ENCODE measurements around the gene SURF4.
"Not testable (repeated sequence)": the region's sequence is repeated elsewhere in the genome, so short reads cannot be mapped to it uniquely, and the experiment has no call there.

SURF4 gene

DNA sequence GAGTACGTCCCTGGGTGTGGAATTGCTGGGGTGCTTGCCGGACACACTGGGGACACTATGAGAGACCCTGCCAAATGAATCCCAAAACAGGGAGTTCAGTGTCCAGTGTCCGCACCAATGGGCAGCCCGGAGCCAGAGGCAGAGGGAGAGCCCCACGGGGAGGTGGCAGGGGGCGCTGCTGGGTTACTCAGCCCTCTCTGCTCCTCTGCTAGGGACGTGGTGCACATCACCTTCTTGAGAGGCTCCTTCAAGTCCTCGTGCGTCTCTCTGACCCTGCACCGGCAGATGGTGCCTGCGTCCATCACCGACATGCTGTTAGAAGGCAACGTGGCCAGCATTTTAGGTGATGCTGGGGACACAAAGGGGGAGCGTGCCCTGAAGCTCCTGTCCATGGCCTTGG, 21.1 kb upstream of the SURF4 start:
- peak; percentile 70 for DNase-seq

DNA sequence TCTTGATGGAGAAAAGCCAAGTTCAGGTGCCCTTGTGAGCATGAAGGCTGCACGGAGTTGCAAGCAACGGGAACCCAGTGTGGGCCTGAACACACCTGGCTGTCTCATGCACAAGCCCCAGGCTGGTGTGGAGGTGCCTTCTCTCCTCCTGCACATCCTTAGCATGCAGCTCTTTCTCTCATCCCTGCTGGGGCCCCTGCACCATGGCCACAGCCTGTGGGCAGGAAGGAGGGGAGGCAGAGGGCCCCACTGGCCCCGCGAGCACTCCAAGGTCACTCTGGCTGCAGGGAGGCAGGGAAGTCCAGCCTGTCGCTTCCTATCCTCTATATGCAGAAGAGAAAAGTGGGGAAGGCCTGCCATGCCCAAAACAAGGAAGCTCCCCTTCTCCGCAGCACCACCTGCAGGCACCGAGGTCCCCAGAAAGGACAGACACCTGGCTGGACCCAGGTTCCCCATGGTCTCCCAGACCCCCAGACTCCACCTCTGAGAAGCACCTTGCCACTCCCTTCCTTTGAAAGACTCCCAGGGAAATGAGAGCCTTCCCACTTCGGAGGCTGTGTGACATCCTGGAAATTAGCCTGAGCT, 18.9 kb upstream of the SURF4 start:
- DNase-seq = no peak

DNA sequence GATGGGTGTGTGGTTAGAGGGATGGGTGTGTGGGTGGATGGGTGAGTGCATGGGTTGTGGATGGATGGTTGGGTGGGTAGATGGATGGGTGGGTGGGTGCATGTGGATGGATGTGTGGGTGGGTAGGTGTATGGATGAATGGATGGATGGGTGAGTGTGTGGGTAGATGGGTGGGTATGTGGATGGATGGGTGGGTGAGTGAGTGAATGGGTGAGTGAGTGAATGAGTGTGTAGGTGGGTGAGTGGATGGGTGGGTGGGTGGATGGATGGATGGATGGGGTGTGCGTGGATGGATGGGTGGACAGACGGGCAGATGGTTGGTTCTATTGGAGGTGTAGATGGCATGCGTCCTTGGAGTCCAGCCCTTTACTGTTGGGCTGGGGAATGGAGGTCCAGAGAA, 17.5 kb upstream of the SURF4 start:
- no peak for DNase-seq

DNA sequence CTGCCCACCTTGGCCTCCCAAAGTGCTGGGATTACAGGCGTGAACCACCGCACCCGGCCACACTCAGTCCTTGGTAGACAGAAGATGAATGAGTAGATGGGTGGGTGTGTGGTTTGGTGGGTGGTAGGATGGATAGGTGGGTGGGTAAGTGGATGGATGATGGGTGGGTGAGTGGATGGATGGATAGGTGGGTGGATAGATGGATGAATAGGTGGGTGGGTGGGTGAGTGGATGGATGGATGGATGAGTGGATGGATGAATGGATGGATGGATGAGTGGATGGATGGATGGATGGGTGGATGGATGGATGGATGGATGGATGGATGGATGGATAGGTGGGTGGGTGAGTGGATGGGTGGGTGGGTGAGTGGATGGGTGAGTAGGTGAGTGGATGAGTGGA, 16.4 kb upstream of the SURF4 start:
- not testable (repeated sequence) for DNase-seq

DNA sequence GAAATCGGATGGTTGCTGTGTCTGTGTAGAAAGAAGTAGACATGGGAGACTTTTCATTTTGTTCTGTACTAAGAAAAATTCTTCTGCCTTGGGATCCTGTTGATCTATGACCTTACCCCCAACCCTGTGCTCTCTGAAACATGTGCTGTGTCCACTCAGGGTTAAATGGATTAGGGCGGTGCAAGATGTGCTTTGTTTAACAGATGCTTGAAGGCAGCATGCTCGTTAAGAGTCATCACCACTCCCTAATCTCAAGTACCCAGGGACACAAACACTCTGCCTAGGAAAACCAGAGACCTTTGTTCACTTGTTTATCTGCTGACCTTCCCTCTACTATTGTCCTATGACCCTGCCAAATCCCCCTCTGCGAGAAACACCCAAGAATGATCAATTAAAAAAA, 15.6 kb upstream of the SURF4 start:
- not testable (repeated sequence) for DNase-seq

DNA sequence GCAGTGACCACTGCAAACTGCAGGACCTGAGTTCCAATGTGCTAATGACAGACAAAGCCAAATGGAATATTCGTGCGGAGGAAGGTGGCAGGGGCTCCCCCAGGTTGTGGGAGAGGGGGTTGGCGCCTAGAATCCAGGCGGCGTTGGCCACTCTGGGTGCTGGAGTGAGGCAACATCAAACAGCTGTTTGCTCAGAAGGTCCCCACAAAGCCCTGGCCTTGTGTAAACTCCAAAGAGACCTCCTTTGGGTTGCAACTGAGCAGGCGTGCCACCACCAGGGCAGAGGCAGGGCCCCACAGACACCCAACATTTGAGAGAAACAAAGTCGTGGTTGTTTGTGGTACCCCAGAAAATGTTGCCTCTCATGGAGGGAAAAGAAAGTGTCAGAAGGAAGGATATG, 14.9 kb upstream of the SURF4 start:
- no peak for DNase-seq

DNA sequence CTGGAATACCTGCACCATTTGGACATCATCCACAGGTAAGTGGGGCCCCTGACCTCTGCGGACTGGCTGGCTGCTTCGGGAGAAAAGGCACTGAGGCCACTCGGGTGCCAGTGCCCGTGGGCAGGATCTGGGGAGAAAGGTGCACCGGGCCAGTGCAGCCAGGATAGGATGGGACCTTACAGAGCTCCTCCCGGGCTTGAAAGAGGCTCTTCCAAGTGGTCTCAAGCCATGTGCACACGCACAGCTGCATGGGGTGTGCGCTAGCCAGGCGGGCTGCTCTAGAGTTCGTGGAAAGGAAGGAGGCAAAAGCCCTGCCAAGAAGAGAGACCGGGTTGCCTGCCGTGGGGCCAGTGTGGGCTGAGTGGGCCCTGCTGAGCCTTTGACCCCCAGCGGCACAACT, 13.7 kb upstream of the SURF4 start:
- no peak for DNase-seq

DNA sequence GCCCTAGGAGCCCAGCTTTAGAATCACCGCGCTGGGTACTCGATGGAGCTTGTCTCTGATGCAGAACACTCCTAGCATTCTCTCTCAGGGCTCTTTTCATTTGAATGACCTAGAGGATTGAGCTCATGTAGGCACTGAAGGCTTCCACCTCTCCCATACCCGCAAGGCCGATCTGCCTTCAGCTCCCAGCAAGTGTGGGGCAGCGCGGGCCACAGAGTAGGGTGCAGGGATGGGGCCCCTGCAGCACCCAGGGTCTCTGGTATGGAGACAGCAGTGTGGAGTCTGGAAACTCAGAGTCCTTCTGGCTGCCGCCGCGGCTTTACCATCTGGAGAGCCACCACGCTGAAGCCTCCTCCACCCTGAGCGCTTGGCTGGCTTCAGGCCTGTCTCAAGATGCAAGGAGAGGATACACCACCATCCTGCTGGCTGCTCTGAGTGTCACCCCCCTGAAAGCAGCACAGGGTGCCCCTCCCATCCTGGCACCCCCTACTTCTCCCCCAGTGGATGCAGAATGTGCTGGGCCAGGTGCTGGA, 13.2 kb upstream of the SURF4 start:
- no peak for DNase-seq

DNA sequence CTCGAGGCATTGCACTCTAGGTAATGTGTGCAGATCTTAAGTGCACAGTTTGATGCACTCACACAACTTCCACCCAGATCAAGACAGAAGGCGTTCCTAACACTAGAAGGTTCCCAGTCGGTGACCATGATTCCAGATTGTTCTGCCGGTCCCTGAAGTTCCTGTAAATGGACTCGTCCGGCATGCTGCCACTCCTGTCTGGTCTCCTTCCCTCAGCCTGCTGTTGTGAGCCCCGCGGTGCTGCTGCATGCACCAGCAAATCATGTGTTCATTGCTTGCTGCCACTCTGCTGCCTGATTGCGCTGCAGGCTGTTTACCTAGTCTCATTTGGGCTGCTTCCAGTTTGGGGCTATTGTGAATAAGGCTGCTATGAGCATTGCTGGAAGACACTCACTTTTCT, 11.8 kb upstream of the SURF4 start:
- DNase-seq = no peak

DNA sequence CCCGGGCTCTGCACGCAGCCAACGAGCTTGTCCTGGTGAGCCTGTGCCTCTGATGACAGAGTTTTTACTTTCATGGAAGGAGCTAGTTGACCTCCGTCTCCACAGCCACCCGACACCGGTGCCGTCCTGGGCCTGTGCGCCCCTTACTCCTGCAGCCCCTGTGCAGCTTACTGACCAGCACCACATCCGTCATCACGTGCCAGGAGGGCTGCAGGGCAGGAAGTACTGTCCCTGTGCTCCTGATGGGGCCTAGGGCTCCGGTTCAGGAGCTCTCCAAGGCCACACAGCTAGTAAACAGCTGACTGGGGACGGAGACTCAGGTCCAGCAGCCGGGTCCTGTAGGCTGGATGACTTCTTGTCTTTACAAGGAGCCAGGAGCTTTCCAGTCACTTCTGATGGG, 10.5 kb upstream of the SURF4 start:
- no peak for DNase-seq

DNA sequence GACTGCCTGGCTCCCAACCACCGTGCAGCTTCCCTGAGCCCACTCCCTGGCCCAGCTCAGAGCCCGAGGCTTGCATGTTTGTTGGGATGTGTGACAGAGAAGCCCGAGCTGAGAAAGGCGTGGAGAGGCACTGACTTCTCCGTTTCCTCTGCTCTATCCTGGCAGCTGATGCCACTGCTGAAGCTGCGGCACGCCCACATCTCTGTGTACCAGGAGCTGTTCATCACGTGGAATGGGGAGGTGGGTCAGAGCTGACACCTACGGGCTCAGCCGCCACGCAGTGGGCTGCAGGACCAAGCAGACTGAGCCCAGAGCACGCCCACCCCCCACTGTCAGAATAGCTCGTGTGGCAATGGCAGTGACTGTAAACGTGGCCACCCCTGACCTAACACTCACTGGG, 9.6 kb upstream of the SURF4 start:
- no peak for DNase-seq

DNA sequence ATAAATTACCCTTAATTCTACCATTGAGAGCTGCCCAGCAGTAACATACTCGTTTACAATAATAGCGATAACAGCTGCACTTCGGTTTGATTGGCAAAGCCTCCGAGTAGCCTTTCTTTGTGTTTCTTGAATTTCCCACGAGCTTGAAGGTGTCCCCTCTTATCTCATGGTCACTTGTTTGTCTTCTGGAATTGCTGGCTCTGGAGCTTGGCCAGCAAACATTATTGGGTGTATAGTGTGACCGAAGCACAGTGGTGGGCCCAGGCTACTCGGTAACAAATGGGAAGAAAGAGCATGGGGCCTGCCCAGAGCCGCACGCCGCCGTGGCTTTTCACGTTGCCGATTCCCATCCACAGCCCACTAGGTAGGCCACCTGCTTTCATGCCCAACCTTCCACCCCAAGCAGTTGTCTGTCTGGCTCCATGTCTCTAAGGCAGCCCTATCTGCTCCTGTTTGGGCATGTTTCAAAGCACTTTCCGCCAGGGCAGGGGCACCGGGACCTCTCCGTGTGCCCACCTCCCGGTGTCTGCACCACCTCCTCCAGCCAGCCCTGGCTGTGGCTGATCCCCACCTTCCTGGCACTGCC, 9.0 kb upstream of the SURF4 start:
- no peak for DNase-seq

DNA sequence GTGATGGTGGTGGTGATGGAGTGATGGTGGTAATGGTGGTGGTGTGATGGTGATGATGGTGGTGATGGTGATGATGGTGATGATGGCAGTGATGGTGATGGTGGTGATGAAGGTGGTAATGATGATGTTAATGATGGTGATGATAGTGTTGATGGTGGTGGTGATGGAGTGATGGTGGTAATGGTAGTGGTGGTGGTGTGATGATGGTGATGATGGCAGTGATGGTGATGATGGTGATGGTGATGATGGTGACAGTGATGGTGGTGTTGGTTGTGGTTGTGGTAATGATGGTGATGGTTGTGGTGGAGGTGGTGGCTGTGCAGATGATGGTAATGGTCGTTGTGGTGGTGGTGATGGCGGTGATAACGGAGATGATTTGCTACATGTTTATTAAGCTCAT, 7.6 kb upstream of the SURF4 start:
- no peak for DNase-seq

DNA sequence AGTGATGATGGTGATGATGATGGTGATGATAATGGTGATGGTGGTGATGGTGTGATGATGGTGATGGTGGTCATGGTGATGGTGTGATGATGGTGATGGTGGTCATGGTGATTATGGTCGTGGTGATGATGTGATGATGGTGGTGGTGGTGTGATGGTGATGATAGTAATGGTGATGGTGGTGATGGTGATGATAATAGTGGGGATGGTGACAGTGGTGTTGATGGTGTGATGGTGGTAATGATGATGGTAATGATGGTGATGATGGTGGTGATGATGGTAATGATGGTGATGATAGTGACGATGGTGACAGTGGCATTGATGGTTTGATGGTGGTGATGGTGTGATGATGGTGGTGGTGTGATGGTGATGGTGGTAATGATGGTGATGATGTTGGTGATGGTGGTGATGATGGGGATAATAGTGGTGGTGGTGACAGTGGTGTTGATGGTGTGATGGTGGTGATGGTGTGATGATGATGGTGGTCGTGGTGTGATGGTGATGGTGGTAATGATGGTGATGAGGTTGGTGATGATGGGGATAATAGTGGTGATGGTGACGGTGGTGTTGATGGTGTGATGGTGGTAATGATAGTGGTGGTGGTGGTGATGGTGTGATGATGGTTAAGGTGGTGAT, 6.8 kb upstream of the SURF4 start:
- DNase-seq = no peak

DNA sequence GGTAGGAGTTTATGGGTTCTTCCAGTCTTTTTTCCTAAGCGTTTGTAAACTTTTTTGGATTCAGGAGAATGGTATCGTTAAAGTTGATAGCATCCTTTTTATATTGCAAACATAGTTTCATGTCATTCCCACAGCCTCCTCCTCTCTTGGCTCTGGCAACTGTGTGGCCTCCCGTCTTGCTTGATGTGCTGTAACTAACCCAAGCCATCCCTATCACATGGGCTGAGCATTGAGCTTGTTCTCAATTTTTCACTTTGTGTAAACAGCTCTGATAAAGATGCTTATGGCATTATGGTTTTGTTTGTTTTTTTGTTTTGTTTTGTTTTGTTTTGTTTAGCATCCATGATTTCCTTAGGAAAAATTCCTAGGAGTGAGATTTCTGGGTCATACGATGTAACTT, 4.9 kb upstream of the SURF4 start:
- DNase-seq = no peak

DNA sequence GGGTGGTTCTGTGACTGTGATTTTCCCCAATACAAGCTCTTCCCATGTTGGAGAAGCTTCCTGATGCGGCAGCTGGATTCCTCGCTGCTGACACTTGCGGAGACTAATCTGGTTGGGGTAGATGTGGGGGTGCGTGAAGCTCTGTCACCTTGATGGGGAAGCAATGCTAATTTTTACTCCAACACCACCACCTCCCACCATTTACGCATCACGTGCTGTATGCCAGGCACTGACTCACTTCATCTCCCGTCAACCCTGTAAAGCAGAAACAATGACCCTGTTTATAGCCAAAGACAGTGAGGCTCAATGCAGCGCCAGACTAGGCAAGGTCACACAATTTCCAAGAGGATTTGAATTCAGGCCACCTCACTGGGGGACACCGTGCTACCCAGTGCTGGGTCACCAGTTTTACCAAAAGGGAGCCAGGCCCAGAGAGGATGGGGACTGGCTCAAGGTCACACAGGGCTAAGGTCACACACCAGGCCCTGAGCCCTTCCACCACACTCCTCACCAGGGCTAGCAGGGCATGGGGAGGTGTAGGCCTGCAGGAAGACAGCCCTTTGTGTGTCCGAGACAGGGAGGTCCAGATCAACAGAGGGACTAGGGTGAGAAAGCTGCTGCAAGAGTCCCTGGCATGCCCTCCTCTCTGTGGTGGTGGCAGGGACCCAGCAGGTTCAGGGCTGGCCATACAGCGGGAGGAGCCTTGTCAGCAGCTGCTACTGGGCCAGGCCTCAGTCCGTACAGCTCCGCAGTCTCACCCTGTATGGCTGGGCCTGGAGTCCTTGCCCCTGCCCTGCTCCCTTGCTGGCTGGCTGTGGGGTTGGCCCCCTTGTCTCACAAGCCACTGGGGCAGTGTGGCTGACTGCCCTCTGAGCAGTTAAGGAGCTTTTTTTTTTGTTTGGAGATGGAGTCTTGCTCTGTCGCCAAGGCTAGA, 3.6 kb upstream of the SURF4 start:
- no peak for DNase-seq

DNA sequence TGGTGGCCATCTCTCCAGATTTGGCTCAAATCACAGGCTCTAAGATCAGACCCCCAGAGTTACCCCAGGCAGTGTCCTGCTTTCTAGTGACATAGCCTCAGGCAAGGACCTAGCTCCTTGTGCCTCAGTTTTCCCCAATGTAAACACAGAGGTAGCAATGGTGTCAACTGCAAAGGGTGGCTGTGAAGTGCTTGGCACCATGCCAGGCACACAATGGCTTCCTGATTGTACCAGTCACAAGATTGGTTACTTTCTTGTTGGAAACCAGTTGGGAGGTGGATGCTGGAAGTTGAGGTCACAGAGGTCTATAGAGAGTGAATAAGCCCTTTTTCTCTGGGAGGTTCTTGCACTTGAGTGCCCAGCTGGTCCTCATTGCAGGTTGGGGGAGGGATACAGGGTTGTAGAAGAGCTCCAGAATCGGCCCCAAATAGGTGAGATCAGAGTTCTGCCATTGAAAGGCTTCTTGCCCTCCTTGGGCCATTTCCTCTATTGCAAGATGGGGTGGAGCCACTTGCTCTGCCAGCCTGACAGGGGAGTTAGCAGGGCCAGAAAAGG, 2.6 kb upstream of the SURF4 start:
- DNase-seq = no peak

DNA sequence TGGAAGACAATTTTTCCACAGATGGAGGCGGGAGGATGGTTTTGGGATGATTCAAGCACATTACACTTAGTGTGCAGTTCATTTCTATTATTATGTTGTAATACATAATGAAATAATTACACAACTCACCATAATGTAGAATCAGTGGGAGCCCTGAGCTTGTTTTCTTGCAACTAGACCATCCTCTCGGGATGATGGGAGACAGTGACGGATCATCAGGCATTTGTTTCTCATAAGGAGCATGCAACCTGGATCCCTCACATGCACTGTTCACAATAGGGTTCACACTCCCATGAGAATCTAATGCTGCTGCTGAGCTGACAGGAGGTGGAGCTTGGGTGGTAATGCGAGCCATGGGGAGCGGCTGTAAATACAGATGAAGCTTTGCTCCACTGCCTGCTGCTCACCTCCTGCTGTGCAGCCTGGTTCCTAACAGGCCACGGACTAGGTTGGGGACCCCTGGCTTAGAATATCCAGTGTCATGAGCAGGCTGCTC, 1.9 kb upstream of the SURF4 start:
- peak; percentile 78 for DNase-seq

DNA sequence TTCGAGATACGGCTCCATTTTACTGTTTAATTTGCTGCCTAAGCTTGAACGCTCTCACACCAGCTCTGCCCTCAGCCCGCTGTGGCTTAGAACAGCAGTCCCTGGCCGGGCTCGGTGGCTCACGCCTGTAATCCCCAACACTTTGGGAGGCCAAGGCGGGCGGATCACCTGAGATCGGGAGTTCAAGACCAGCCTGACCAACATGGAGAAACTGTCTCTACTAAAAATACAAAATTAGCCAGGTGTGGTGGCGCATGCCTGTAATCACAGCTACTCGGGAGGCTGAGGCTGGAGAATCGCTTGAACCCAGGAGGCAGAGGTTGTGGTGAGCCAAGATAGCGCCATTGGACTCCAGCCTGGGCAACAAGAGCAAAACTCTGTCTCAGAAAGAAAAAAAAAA, 1.4 kb upstream of the SURF4 start:
- peak; percentile 11 for DNase-seq

DNA sequence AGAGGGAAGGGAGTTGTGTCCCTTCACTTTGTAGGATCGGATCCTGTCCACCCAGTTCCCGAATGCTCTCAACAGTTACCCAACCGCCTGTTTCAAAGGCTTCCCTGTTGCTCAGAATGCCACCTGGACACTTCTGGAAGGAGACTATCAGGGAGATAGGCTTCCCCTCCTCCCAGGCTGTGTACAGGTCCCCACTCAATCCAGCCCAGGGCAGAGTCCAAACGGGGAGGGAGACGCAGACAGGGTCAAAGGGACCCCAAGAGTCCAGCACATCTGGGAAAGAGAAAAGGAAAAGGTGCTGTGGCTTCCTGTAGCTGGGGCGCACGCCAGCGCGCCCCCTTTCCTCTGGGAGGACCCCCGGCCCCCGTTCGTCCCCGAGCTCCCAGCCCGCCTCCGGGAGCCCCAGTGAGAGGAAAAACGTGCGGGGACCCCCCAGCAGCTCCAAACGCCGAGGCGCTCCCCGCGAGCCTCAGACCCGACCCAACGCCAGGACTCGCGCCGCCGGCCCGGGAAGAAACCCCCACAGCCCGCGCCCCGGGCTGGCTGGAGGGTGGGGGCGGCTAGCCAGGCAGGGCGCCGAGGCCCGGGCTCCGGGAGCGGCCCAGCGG, 640 bp downstream of the SURF4 start:
- DNase-seq = peak; percentile 48

DNA sequence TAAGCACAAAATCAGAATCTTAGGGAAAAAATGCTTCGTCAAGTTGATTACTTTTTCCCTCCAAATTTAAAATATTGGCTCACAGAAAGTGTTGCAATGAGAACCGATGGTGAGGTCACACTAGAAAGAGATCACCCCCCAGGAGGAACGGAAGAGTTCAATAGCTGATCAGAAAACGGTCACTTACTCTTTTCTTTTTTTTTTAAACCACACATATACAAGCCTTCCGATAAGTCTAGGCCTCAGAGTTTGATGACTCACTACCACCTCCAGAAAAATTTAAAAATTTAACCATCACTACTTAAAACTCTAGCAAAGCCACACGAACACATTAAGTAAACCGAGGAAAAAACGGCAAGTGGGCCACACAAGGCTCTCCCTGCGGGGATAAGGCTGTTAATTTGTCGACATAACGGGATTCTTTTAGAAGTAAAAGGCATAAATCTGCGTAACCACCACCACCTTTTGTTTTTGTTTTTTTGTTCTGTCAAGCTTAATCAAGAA, 1.2 kb downstream of the SURF4 start:
- DNase-seq = no peak

DNA sequence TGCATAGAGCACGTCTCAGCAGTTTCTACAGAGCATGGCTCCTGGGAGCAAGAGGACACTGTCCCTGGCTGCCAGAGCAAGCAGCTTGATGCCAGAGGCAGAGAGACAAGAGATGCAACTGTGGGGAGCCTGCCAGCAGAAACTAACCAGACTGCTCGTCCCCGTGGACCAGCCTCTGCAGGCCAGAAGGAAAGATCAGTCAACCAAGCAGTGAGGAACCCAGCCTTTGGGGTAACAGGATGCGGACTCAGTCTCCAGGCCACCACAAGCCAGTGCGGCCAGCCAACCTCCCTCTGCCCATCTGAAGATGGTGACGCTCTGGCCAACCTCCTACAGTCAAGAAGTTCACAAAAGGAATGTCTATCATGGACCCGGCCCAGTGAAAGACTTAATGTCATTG, 3.7 kb downstream of the SURF4 start:
- DNase-seq = no peak

All from NCI-H82 (cell line).